Mesenchymal stem cell (in vitro differentiated cells and primary cell): ENCODE measurements around the gene CAPN3.
A peak's percentile ranks its signal among the peaks of the same experiment; 100 is the strongest.

Source experiments
- DNase-seq: peaks from one replicate; pipeline ENCODE4 v3.0.0-alpha.2; 2013
- H2AFZ ChIP-seq: one replicate; pipeline ENCODE4 v1.6.1; 2013; ENCODE audit warnings: low read depth, mild to moderate bottlenecking, control low read depth, inconsistent platforms, low read length, moderate library complexity
- H2AK5ac ChIP-seq: 2 replicates; pipeline ENCODE4 v1.6.1; 2013; ENCODE audit warnings: low read length, moderate library complexity, mild to moderate bottlenecking, inconsistent platforms; ENCODE audit not compliant: severe bottlenecking
- H2BK120ac ChIP-seq: one replicate; pipeline ENCODE4 v1.6.1; 2013; ENCODE audit warnings: low read depth, mild to moderate bottlenecking, inconsistent platforms, low read length, moderate library complexity
- H2BK12ac ChIP-seq, 2 experiments: one replicate each; pipeline ENCODE4 v1.6.1; 2013; ENCODE audit warnings: inconsistent platforms in 2 of 2, low read length in 2 of 2, mild to moderate bottlenecking in 2 of 2, moderate library complexity in 2 of 2, control low read depth in 1 of 2
- H2BK15ac ChIP-seq: one replicate; pipeline ENCODE4 v1.6.1; 2013; ENCODE audit warnings: mild to moderate bottlenecking, low read depth, inconsistent platforms; ENCODE audit not compliant: poor library complexity, severe bottlenecking
- H2BK5ac ChIP-seq: 2 replicates; pipeline ENCODE4 v1.6.1; 2013; ENCODE audit warnings: low read depth, mild to moderate bottlenecking, low read length, control low read depth, inconsistent platforms; ENCODE audit not compliant: poor library complexity, severe bottlenecking
- H3K14ac ChIP-seq, 2 experiments: one replicate each; pipeline ENCODE4 v1.6.1; 2013; ENCODE audit warnings: inconsistent platforms in 2 of 2, low read length in 2 of 2, control low read depth in 1 of 2, mild to moderate bottlenecking in 1 of 2, moderate library complexity in 1 of 2
- H3K18ac ChIP-seq, 2 experiments: one replicate each; pipeline ENCODE4 v1.6.1; 2013; ENCODE audit warnings: inconsistent platforms in 2 of 2, low read length in 2 of 2, control low read depth in 1 of 2, low read depth in 1 of 2, mild to moderate bottlenecking in 1 of 2
- H3K23ac ChIP-seq, 2 experiments: one replicate each; pipeline ENCODE4 v1.6.1; 2013; ENCODE audit warnings: inconsistent platforms in 2 of 2, low read length in 2 of 2, mild to moderate bottlenecking in 2 of 2, moderate library complexity in 2 of 2, control low read depth in 1 of 2
- H3K27ac ChIP-seq: 2 replicates; pipeline ENCODE4 v1.5.1; 2013; ENCODE audit warnings: mild to moderate bottlenecking, moderate library complexity, low read length, control low read depth, inconsistent platforms; ENCODE audit not compliant: poor library complexity, severe bottlenecking
- H3K27me3 ChIP-seq, 2 experiments: 2 replicates each; pipeline versions ENCODE4 v1.6.1 to v1.7.0; 2013; ENCODE audit warnings: low read length in 2 of 2, mild to moderate bottlenecking in 2 of 2, moderate library complexity in 2 of 2, control low read depth in 1 of 2, inconsistent platforms in 1 of 2; ENCODE audit not compliant: control insufficient read depth in 1 of 2, insufficient read depth in 1 of 2
- H3K36me3 ChIP-seq, 2 experiments: 2 replicates each; pipeline versions ENCODE4 v1.6.1 to v1.7.0; 2013; ENCODE audit warnings: low read length in 2 of 2, control low read depth in 1 of 2, inconsistent platforms in 1 of 2, low read depth in 1 of 2, mild to moderate bottlenecking in 1 of 2; ENCODE audit not compliant: insufficient read depth in 2 of 2, control insufficient read depth in 1 of 2
- H3K4ac ChIP-seq, 2 experiments: one replicate each; pipeline ENCODE4 v1.6.1; 2013; ENCODE audit warnings: inconsistent platforms in 2 of 2, low read length in 2 of 2, mild to moderate bottlenecking in 2 of 2, moderate library complexity in 2 of 2, control low read depth in 1 of 2, low read depth in 1 of 2
- H3K4me1 ChIP-seq: 2 replicates; pipeline ENCODE4 v1.6.1; 2013; ENCODE audit warnings: low read depth, low read length, control low read depth; ENCODE audit not compliant: control insufficient read depth, insufficient read depth
- H3K4me2 ChIP-seq: 2 replicates; pipeline ENCODE4 v1.6.1; 2013; ENCODE audit warnings: low read length, mild to moderate bottlenecking, inconsistent platforms; ENCODE audit not compliant: poor library complexity, severe bottlenecking
- H3K4me3 ChIP-seq, 2 experiments: 2 replicates each; pipeline versions ENCODE4 v1.5.1 to v1.7.0; 2013; ENCODE audit warnings: low read length in 2 of 2, mild to moderate bottlenecking in 2 of 2, control low read depth in 1 of 2, low read depth in 1 of 2; ENCODE audit not compliant: insufficient read depth in 1 of 2
- H3K79me1 ChIP-seq: replicated peaks from 2 replicates; pipeline ENCODE4 v1.6.1; 2013; ENCODE audit warnings: mild to moderate bottlenecking, control low read depth, low read length, inconsistent platforms; ENCODE audit not compliant: poor library complexity, severe bottlenecking
- H3K9ac ChIP-seq: 2 replicates; pipeline ENCODE4 v1.7.0; 2013; ENCODE audit warnings: mild to moderate bottlenecking, low read length, moderate library complexity
- H3K9me3 ChIP-seq: 2 replicates; pipeline ENCODE4 v1.7.0; 2013; ENCODE audit warnings: mild to moderate bottlenecking, low read length; ENCODE audit not compliant: control insufficient read depth
- H4K8ac ChIP-seq: one replicate; pipeline ENCODE4 v1.6.1; 2013; ENCODE audit warnings: inconsistent platforms, mild to moderate bottlenecking, low read length, moderate library complexity
- H4K91ac ChIP-seq: one replicate; pipeline ENCODE4 v1.6.1; 2013; ENCODE audit warnings: mild to moderate bottlenecking, low read length, inconsistent platforms
- WGBS: methylation state at CpG from one replicate; pipeline ENCODE4 v1.1.7; 2013; ENCODE audit warnings: mixed read lengths; 5-methylcytosine and 5-hydroxymethylcytosine counted together

The CAPN3 gene

GRCh38 chr15:42401544-42402454 is 42.5 kb downstream of the CAPN3 start:
- H3K27ac ChIP-seq, result no peak overlapping the region
- no peak overlapping the region for H2BK120ac ChIP-seq
- no peak overlapping the region for H2BK12ac ChIP-seq
- peaks cover 1 to 48% of the 10 kb centered on the region in 2 experiments for H3K36me3 ChIP-seq
- H2BK15ac ChIP-seq, result no peak overlapping the region
- H2AFZ ChIP-seq, result no peak overlapping the region
- no peak overlapping the region for H3K4me3 ChIP-seq
- no peak overlapping the region for H4K8ac ChIP-seq
- no peak for DNase-seq
- no peaks in the 10 kb centered on the region for H3K9me3 ChIP-seq
- H3K14ac ChIP-seq, result no peak overlapping the region
- WGBS, result 84% methylated on average over 22 of the region's 24 CpGs
- H3K79me1 ChIP-seq, result no peaks in the 10 kb centered on the region
- no peak overlapping the region for H3K23ac ChIP-seq
- no peak overlapping the region for H3K9ac ChIP-seq
- H3K4me1 ChIP-seq, result no peaks in the 10 kb centered on the region
- no peak overlapping the region for H3K18ac ChIP-seq
- no peaks in the 10 kb centered on the region for H3K27me3 ChIP-seq
- no peak overlapping the region for H4K91ac ChIP-seq
- H3K4me2 ChIP-seq, result no peak overlapping the region
- H3K4ac ChIP-seq, result peak overlapping the region in 1 of 2 experiments; percentile 42
- no peak overlapping the region for H2BK5ac ChIP-seq
- H2AK5ac ChIP-seq, result no peak overlapping the region

- Histone ChIP-seq H2BK120ac (no peak overlapping the region), H2AK5ac (no peak overlapping the region), H3K9me3 (no peaks in the 10 kb centered on the region), H3K79me1 (no peaks in the 10 kb centered on the region), H3K9ac (no peak overlapping the region), H3K23ac (no peak overlapping the region), H2AFZ (no peak overlapping the region), H3K36me3 (peaks cover 3 to 48% of the 10 kb centered on the region in 2 experiments), H4K8ac (no peak overlapping the region), H3K14ac (no peak overlapping the region), H3K4me1 (no peaks in the 10 kb centered on the region), H3K4me3 (no peak overlapping the region), H4K91ac (no peak overlapping the region), H3K4me2 (no peak overlapping the region), H2BK15ac (no peak overlapping the region), H2BK5ac (no peak overlapping the region), H3K4ac (peak overlapping the region in 1 of 2 experiments; percentile 42), H3K18ac (no peak overlapping the region), H3K27ac (no peak overlapping the region), H3K27me3 (no peaks in the 10 kb centered on the region), H2BK12ac (no peak overlapping the region)
- 89% methylated on average over 15 of the region's 15 CpGs for WGBS
- DNase-seq, result no peak
Observed at GRCh38 chr15:42402455-42403205, 43.3 kb downstream of the CAPN3 start.

GRCh38 chr15:42403389-42403788 is 44.1 kb downstream of the CAPN3 start:
- no peaks in the 10 kb centered on the region for H3K4me1 ChIP-seq
- no peak overlapping the region for H3K23ac ChIP-seq
- no peak overlapping the region for H3K14ac ChIP-seq
- H3K79me1 ChIP-seq, result no peaks in the 10 kb centered on the region
- H2AK5ac ChIP-seq, result no peak overlapping the region
- H2BK12ac ChIP-seq, result no peak overlapping the region
- H3K36me3 ChIP-seq, result peaks cover 7 to 48% of the 10 kb centered on the region in 2 experiments
- H3K4me3 ChIP-seq, result no peak overlapping the region
- 96% methylated on average over 7 of the region's 7 CpGs for WGBS
- H2BK120ac ChIP-seq, result no peak overlapping the region
- H3K9ac ChIP-seq, result no peak overlapping the region
- no peak overlapping the region for H3K4ac ChIP-seq
- H4K8ac ChIP-seq, result no peak overlapping the region
- no peak overlapping the region for H2BK15ac ChIP-seq
- H3K18ac ChIP-seq, result no peak overlapping the region
- no peak overlapping the region for H2BK5ac ChIP-seq
- H3K9me3 ChIP-seq, result no peaks in the 10 kb centered on the region
- H3K27ac ChIP-seq, result no peak overlapping the region
- H3K27me3 ChIP-seq, result no peaks in the 10 kb centered on the region
- no peak for DNase-seq
- H4K91ac ChIP-seq, result no peak overlapping the region
- no peak overlapping the region for H3K4me2 ChIP-seq
- no peak overlapping the region for H2AFZ ChIP-seq
